Upper lobe of left lung (tissue), 6 donors: ENCODE results near the gene IL17RD. TPM values are rescaled to one million over a fixed set of nuclear protein-coding genes. Genes with fewer than 3 reads are reported as not detected.

Experiments used
- ATAC-seq, 2 donors: fragments of 200-7000 bp; cut with Tn5 transposase; one replicate each; pipeline ENCODE4 v1.9.1; 2022; ENCODE audit warnings: mild to moderate bottlenecking in 2 of 2, moderate library complexity in 2 of 2; ENCODE audit not compliant: low FRiP score in 2 of 2
- DNase-seq, 2 donors: peaks; one replicate each; pipeline ENCODE4 v3.0.0-alpha.2; 2019 to 2020
- H3K27ac ChIP-seq, 4 donors: fragments of 200-600 bp; sonication (generic); one replicate each; pipeline ENCODE4 v1.5.1; 2016 to 2019
- H3K27me3 ChIP-seq, 4 donors: fragments of 200-600 bp; sonication (generic); one replicate each; pipeline ENCODE4 v1.5.1; 2017 to 2019
- H3K36me3 ChIP-seq, 4 donors: fragments of 200-600 bp; sonication (generic); one replicate each; pipeline ENCODE4 v1.5.1; 2016 to 2019
- H3K4me1 ChIP-seq, 4 donors: fragments of 200-600 bp; sonication (generic); one replicate each; pipeline ENCODE4 v1.5.1; 2018 to 2019
- H3K4me3 ChIP-seq, 4 donors: fragments of 200-600 bp; sonication (generic); one replicate each; pipeline ENCODE4 v1.5.1; 2017 to 2019; ENCODE audit warnings: mild to moderate bottlenecking in 2 of 4, moderate library complexity in 1 of 4
- H3K9me3 ChIP-seq, 4 donors: fragments of 200-600 bp; sonication (generic); one replicate each; pipeline ENCODE4 v1.5.1; 2018 to 2019
- CTCF ChIP-seq, 6 experiments: fragments of 450-650 bp in 4 of 6; fragments of 200-600 bp in 2 of 6; sonication (generic) in 2 of 6; IDR thresholded peaks; one replicate each; pipeline ENCODE4 v1.5.1; 2016 to 2019; ENCODE audit warnings: antibody characterized with exemption in 6 of 6
- EP300 ChIP-seq, 4 donors: sonication (generic); formaldehyde crosslinking; IDR thresholded peaks; one replicate each; pipeline ENCODE4 v1.5.1; 2017; ENCODE audit warnings: antibody characterized with exemption in 4 of 4, control low read depth in 2 of 4
- POLR2A ChIP-seq, 4 donors: fragments of 450-650 bp; IDR thresholded peaks; one replicate each; pipeline ENCODE4 v1.5.1; 2016 to 2017; ENCODE audit warnings: antibody characterized with exemption in 4 of 4, mild to moderate bottlenecking in 2 of 4
- POLR2AphosphoS5 ChIP-seq, 2 donors: sonication (generic); formaldehyde crosslinking; IDR thresholded peaks; one replicate each; pipeline ENCODE4 v1.5.1; 2017; ENCODE audit warnings: antibody characterized with exemption in 2 of 2
- WGBS, 2 donors: methylation state at CpG; one replicate each; pipeline ENCODE4 v1.1.5; 2017 to 2018; 5-methylcytosine and 5-hydroxymethylcytosine counted together
- total RNA-seq, 6 donors: library from RNA; depleted of rRNA in 4 of 6; stranded (reverse); fragments of >200 nt in 4 of 6; gene quantifications; one replicate each; pipeline versions ENCODE4 v1.1.0 to v1.2.1, GENCODE V29; 2016 to 2021
- donor health status: DM: no; HTN: no; CAD: no; lungs with moderate emphysema.
- donor health status: DM: no; HTN: yes; CAD: no; lungs with severe emphysema.

The IL17RD gene
- total RNA-seq, 6 donors from 2014 or later = under 0.01 to 2.7 (median 0.49) TPM

- ATAC-seq (no peak), DNase-seq (peak in 1 of 2 donors; percentile 47)
- Histone ChIP-seq H3K9me3 (no peaks in the 10 kb centered on the region), H3K27ac (no peak overlapping the region), H3K27me3 (no peaks in the 10 kb centered on the region), H3K4me1 (no peaks in the 10 kb centered on the region), H3K4me3 (no peak overlapping the region), H3K36me3 (no peaks in the 10 kb centered on the region)
- 68 to 82% methylated on average over 14 of the region's 14 CpGs for WGBS, 2 donors
- TF ChIP-seq EP300 (IDR thresholded peaks at IDR 0.05) = no peak
- TF ChIP-seq POLR2A (IDR thresholded peaks at IDR 0.05) = no peak
- TF ChIP-seq POLR2AphosphoS5 (IDR thresholded peaks at IDR 0.05) = no peak
- no peak for TF ChIP-seq CTCF (IDR thresholded peaks at IDR 0.05)
These were observed 54.4 kb downstream of the IL17RD start for GRCh38 chr3:57110798-57111197.

GRCh38 chr3:57110214-57110613 is 54.9 kb downstream of the IL17RD start:
- no peak for ATAC-seq

GRCh38 chr3:57109437-57110199 is 55.5 kb downstream of the IL17RD start:
- Histone ChIP-seq H3K4me3 (no peak overlapping the region), H3K36me3 (no peaks in the 10 kb centered on the region), H3K4me1 (no peaks in the 10 kb centered on the region), H3K27ac (no peak overlapping the region), H3K9me3 (no peaks in the 10 kb centered on the region), H3K27me3 (no peaks in the 10 kb centered on the region)
- ATAC-seq (peak in 1 of 2 donors; percentile 47), DNase-seq (no peak)
- no peak for TF ChIP-seq CTCF (IDR thresholded peaks at IDR 0.05)
- no peak for TF ChIP-seq POLR2A (IDR thresholded peaks at IDR 0.05)
- TF ChIP-seq EP300 (IDR thresholded peaks at IDR 0.05) = no peak
- TF ChIP-seq POLR2AphosphoS5 (IDR thresholded peaks at IDR 0.05) = no peak
- 80 to 81% methylated on average over 15 of the region's 15 CpGs for WGBS, 2 donors

More at GRCh38 chr3:57110214-57110613, 54.9 kb downstream of the IL17RD start:
- 66 to 80% methylated on average over 4 of the region's 4 CpGs for WGBS, 2 donors
- no peaks in the 10 kb centered on the region for H3K36me3 ChIP-seq
- no peaks in the 10 kb centered on the region for H3K9me3 ChIP-seq
- TF ChIP-seq POLR2AphosphoS5 (IDR thresholded peaks at IDR 0.05) (no peak), CTCF (IDR thresholded peaks at IDR 0.05) (no peak), POLR2A (IDR thresholded peaks at IDR 0.05) (no peak), EP300 (IDR thresholded peaks at IDR 0.05) (no peak)
- no peaks in the 10 kb centered on the region for H3K27me3 ChIP-seq
- DNase-seq = no peak
- no peak overlapping the region for H3K4me3 ChIP-seq
- H3K27ac ChIP-seq = no peak overlapping the region
- H3K4me1 ChIP-seq = no peaks in the 10 kb centered on the region

- H3K27ac ChIP-seq = no peak overlapping the region
- WGBS, 2 donors = 96% methylated on average over 8 of the region's 8 CpGs
- H3K4me3 ChIP-seq = no peak overlapping the region
- H3K36me3 ChIP-seq = no peaks in the 10 kb centered on the region
- ATAC-seq = no peak
- DNase-seq = no peak
- H3K27me3 ChIP-seq = no peaks in the 10 kb centered on the region
- TF ChIP-seq EP300 (IDR thresholded peaks at IDR 0.05) = no peak
- TF ChIP-seq POLR2AphosphoS5 (IDR thresholded peaks at IDR 0.05) = no peak
- no peak for TF ChIP-seq CTCF (IDR thresholded peaks at IDR 0.05)
- TF ChIP-seq POLR2A (IDR thresholded peaks at IDR 0.05) = no peak
- no peaks in the 10 kb centered on the region for H3K4me1 ChIP-seq
- H3K9me3 ChIP-seq = no peaks in the 10 kb centered on the region
These were observed 56.5 kb downstream of the IL17RD start for GRCh38 chr3:57108684-57109083.

GRCh38 chr3:57105585-57105984 is 59.6 kb downstream of the IL17RD start:
- Histone ChIP-seq H3K27me3 (no peaks in the 10 kb centered on the region), H3K27ac (no peak overlapping the region), H3K36me3 (no peaks in the 10 kb centered on the region), H3K4me3 (no peak overlapping the region), H3K4me1 (no peaks in the 10 kb centered on the region), H3K9me3 (no peaks in the 10 kb centered on the region)
- WGBS, 2 donors = 97 to 100% methylated on average over 9 of the region's 9 CpGs
- TF ChIP-seq EP300 (IDR thresholded peaks at IDR 0.05) = no peak
- no peak for TF ChIP-seq POLR2A (IDR thresholded peaks at IDR 0.05)
- TF ChIP-seq CTCF (IDR thresholded peaks at IDR 0.05) = no peak
- TF ChIP-seq POLR2AphosphoS5 (IDR thresholded peaks at IDR 0.05) = no peak
- DNase-seq (no peak), ATAC-seq (no peak)
